ENCODE measurements around the gene RARG.
"Not testable (repeated sequence)": the region's sequence is repeated elsewhere in the genome, so short reads cannot be mapped to it uniquely, and the experiment has no call there.

The RARG gene

GRCh38 chr12:53205747-53206419 lies 26.1 kb downstream of the RARG start:
- DNase-seq: no peak

GRCh38 chr12:53204351-53204750 lies 27.7 kb downstream of the RARG start:
- DNase-seq: no peak

- DNase-seq: not testable (repeated sequence)
Observed at GRCh38 chr12:53202316-53202715, 29.7 kb downstream of the RARG start.

- DNase-seq: no peak
Observed at GRCh38 chr12:53201639-53202038, 30.4 kb downstream of the RARG start.

- DNase-seq: no peak
Observed at GRCh38 chr12:53201177-53201541, 30.9 kb downstream of the RARG start.

- DNase-seq: no peak
Observed at GRCh38 chr12:53200458-53201176, 31.4 kb downstream of the RARG start.

- DNase-seq: no peak
Observed at GRCh38 chr12:53200107-53200457, 31.9 kb downstream of the RARG start.

GRCh38 chr12:53199700-53200099 lies 32.3 kb downstream of the RARG start:
- no peak for DNase-seq

GRCh38 chr12:53198486-53199110 lies 33.4 kb downstream of the RARG start:
- DNase-seq: no peak

- no peak for DNase-seq
Observed at GRCh38 chr12:53197011-53197640, 34.9 kb downstream of the RARG start.

- no peak for DNase-seq
Observed at GRCh38 chr12:53196486-53196885, 35.5 kb downstream of the RARG start.

GRCh38 chr12:53195516-53196420 lies 36.2 kb downstream of the RARG start:
- no peak for DNase-seq

GRCh38 chr12:53194973-53195372 lies 37.0 kb downstream of the RARG start:
- DNase-seq: no peak

- DNase-seq: no peak
Observed at GRCh38 chr12:53193985-53194716, 37.9 kb downstream of the RARG start.

- no peak for DNase-seq
Observed at GRCh38 chr12:53193040-53193439, 39.0 kb downstream of the RARG start.

GRCh38 chr12:53192531-53193021 lies 39.4 kb downstream of the RARG start:
- DNase-seq: no peak

GRCh38 chr12:53191885-53192530 lies 40.0 kb downstream of the RARG start:
- no peak for DNase-seq

GRCh38 chr12:53191096-53191884 lies 40.7 kb downstream of the RARG start:
- DNase-seq: no peak

- DNase-seq: peak; percentile 50
Observed at GRCh38 chr12:53190108-53190729, 41.8 kb downstream of the RARG start.
